ENCODE measurements around the gene RANBP10.
"Not testable (repeated sequence)": the region's sequence is repeated elsewhere in the genome, so short reads cannot be mapped to it uniquely, and the experiment has no call there.

RANBP10 gene

GRCh38 chr16:67760956-67761230 lies 45.5 kb downstream of the RANBP10 start:
- DNase-seq (ENCODE audit: extremely low read depth, low read depth): no peak
- no peak for TF ChIP-seq CTCF (IDR thresholded peaks at IDR 0.05; ENCODE audit: low read depth, low read length, missing control alignments)
- no peak overlapping the region for H3K4me3 ChIP-seq (replicated peaks; ENCODE audit: low read depth, low read length)

GRCh38 chr16:67760206-67760955 lies 46.0 kb downstream of the RANBP10 start:
- no peak overlapping the region for H3K4me3 ChIP-seq (replicated peaks; ENCODE audit: low read depth, low read length)
- no peak for TF ChIP-seq CTCF (IDR thresholded peaks at IDR 0.05; ENCODE audit: low read depth, low read length, missing control alignments)
- DNase-seq (ENCODE audit: extremely low read depth, low read depth): no peak

- no peak for DNase-seq (ENCODE audit: extremely low read depth, low read depth)
- TF ChIP-seq CTCF (IDR thresholded peaks at IDR 0.05; ENCODE audit: low read depth, low read length, missing control alignments): no peak
- no peak overlapping the region for H3K4me3 ChIP-seq (replicated peaks; ENCODE audit: low read depth, low read length)
These were observed 47.4 kb downstream of the RANBP10 start for GRCh38 chr16:67758966-67759365.

- no peak overlapping the region for H3K4me3 ChIP-seq (replicated peaks; ENCODE audit: low read depth, low read length)
- DNase-seq (ENCODE audit: extremely low read depth, low read depth): no peak
- TF ChIP-seq CTCF (IDR thresholded peaks at IDR 0.05; ENCODE audit: low read depth, low read length, missing control alignments): no peak
These were observed 48.4 kb downstream of the RANBP10 start for GRCh38 chr16:67758006-67758405.

- TF ChIP-seq CTCF (IDR thresholded peaks at IDR 0.05; ENCODE audit: low read depth, low read length, missing control alignments): no peak
- no peak overlapping the region for H3K4me3 ChIP-seq (replicated peaks; ENCODE audit: low read depth, low read length)
- DNase-seq (ENCODE audit: extremely low read depth, low read depth): no peak
These were observed 53.7 kb downstream of the RANBP10 start for GRCh38 chr16:67752641-67753040.

GRCh38 chr16:67751331-67751730 lies 55.0 kb downstream of the RANBP10 start:
- DNase-seq (ENCODE audit: extremely low read depth, low read depth); H3K4me3 ChIP-seq (replicated peaks; ENCODE audit: low read depth, low read length): not testable (repeated sequence)

- no peak overlapping the region for H3K4me3 ChIP-seq (replicated peaks; ENCODE audit: low read depth, low read length)
- DNase-seq (ENCODE audit: extremely low read depth, low read depth): no peak
These were observed 55.9 kb downstream of the RANBP10 start for GRCh38 chr16:67750466-67750865.

More at GRCh38 chr16:67750466-67750865, 55.9 kb downstream of the RANBP10 start:
- TF ChIP-seq CTCF (IDR thresholded peaks at IDR 0.05; ENCODE audit: low read depth, low read length, missing control alignments): no peak
